ENCODE measurements around the gene FHOD3.

FHOD3 gene

GRCh38 chr18:36399055-36399454 lies 101.5 kb downstream of the FHOD3 start:
- no peak for TF ChIP-seq CTCF (IDR thresholded peaks at IDR 0.05; ENCODE audit: low read depth, low read length)
- H3K4me3 ChIP-seq (ENCODE audit: low read depth, low read length) = no peak overlapping the region

- TF ChIP-seq CTCF (IDR thresholded peaks at IDR 0.05; ENCODE audit: low read depth, low read length) = no peak
- no peak overlapping the region for H3K4me3 ChIP-seq (ENCODE audit: low read depth, low read length)
Observed at GRCh38 chr18:36401462-36401861, 103.9 kb downstream of the FHOD3 start.

- TF ChIP-seq CTCF (IDR thresholded peaks at IDR 0.05; ENCODE audit: low read depth, low read length) = no peak
Observed at GRCh38 chr18:36402765-36403396, 105.4 kb downstream of the FHOD3 start.

GRCh38 chr18:36403896-36404820 lies 106.6 kb downstream of the FHOD3 start:
- no peak overlapping the region for H3K4me3 ChIP-seq (ENCODE audit: low read depth, low read length)
- no peak for TF ChIP-seq CTCF (IDR thresholded peaks at IDR 0.05; ENCODE audit: low read depth, low read length)

More at GRCh38 chr18:36402765-36403396, 105.4 kb downstream of the FHOD3 start:
- no peak overlapping the region for H3K4me3 ChIP-seq (ENCODE audit: low read depth, low read length)

- TF ChIP-seq CTCF (IDR thresholded peaks at IDR 0.05; ENCODE audit: low read depth, low read length) = no peak
- no peak overlapping the region for H3K4me3 ChIP-seq (ENCODE audit: low read depth, low read length)
Observed at GRCh38 chr18:36405611-36406010, 108.1 kb downstream of the FHOD3 start.

- H3K4me3 ChIP-seq (ENCODE audit: low read depth, low read length) = no peak overlapping the region
- no peak for TF ChIP-seq CTCF (IDR thresholded peaks at IDR 0.05; ENCODE audit: low read depth, low read length)
Observed at GRCh38 chr18:36406805-36407204, 109.3 kb downstream of the FHOD3 start.

GRCh38 chr18:36408606-36409005 lies 111.1 kb downstream of the FHOD3 start:
- no peak for TF ChIP-seq CTCF (IDR thresholded peaks at IDR 0.05; ENCODE audit: low read depth, low read length)
- H3K4me3 ChIP-seq (ENCODE audit: low read depth, low read length) = no peak overlapping the region
